ENCODE measurements around the gene FBXO5. TPM values are rescaled to one million over a fixed set of nuclear protein-coding genes. Genes with fewer than 3 reads are reported as not detected.

Gene FBXO5
- total and polyA plus RNA-seq, 9 of the 15 experiments (the other 6 are each of a cell fraction or from before 2014, with no cell fraction given), result 17.8 to 89.3 (median 62.9) TPM

- 0 out of 2 replicates have a peak, but pooled peaks have one; percentile 33 for TF ChIP-seq C11orf30 (IDR thresholded peaks at IDR 0.05; ENCODE audit: low read depth)
- TF ChIP-seq ZNF561 (CRISPR knock-in tag; conservative IDR thresholded peaks at IDR 0.05), result no peak
- TF ChIP-seq RBM34 (IDR thresholded peaks at IDR 0.05; ENCODE audit: borderline replicate concordance, insufficient read depth, low read length), result no peak
- TF ChIP-seq CBFA2T3 (IDR thresholded peaks at IDR 0.05), result 0 out of 2 replicates have a peak, but pooled peaks have one; percentile 6
- no peak for TF ChIP-seq KAT8 (IDR thresholded peaks at IDR 0.05; ENCODE audit: low read depth)
- TF ChIP-seq GTF2A2 (tag; IDR thresholded peaks at IDR 0.05), result no peak
- 0 out of 2 replicates have a peak, but pooled peaks have one; percentile 39 for TF ChIP-seq MTA3 (IDR thresholded peaks at IDR 0.05; ENCODE audit: borderline replicate concordance)
- TF ChIP-seq NR2C1 (IDR thresholded peaks at IDR 0.05), result peak; percentile 52
- no peak; the same call in none of the 2 replicates for TF ChIP-seq NR2C1 (tag; IDR thresholded peaks at IDR 0.05)
- no peak for TF ChIP-seq FUS (optimal IDR thresholded peaks at IDR 0.05; ENCODE audit: low read depth, low read length)
- 0 out of 2 replicates have a peak, but pooled peaks have one; percentile 62 for TF ChIP-seq E2F3 (CRISPR knock-in tag; IDR thresholded peaks at IDR 0.05)
- no peak for TF ChIP-seq REST (IDR thresholded peaks at IDR 0.05; ENCODE audit: borderline replicate concordance)
- TF ChIP-seq REST (CRISPR knock-in tag; IDR thresholded peaks at IDR 0.05; ENCODE audit: low read depth), result no peak
- TF ChIP-seq TOE1 (IDR thresholded peaks at IDR 0.05; ENCODE audit: borderline replicate concordance), result 0 out of 2 replicates have a peak, but pooled peaks have one; percentile 21
- TF ChIP-seq TOE1 (CRISPR knock-in tag; IDR thresholded peaks at IDR 0.05; ENCODE audit: borderline replicate concordance, low read depth), result no peak
- TF ChIP-seq ZNF655 (CRISPR knock-in tag; IDR thresholded peaks at IDR 0.05), result no peak
- no peak for TF ChIP-seq MAFK (IDR thresholded peaks at IDR 0.05; ENCODE audit: low read length)
- TF ChIP-seq ZSCAN29 (IDR thresholded peaks at IDR 0.05), result peak; percentile 21; the same call in 1 of the 2 replicates
- TF ChIP-seq MED1 (CRISPR knock-in tag; IDR thresholded peaks at IDR 0.05; ENCODE audit: borderline replicate concordance), result no peak
- TF ChIP-seq ZNF134 (CRISPR knock-in tag; conservative IDR thresholded peaks at IDR 0.05), result 0 out of 2 replicates have a peak, but pooled peaks have one; percentile 33
- TF ChIP-seq ZNF79 (CRISPR knock-in tag; IDR thresholded peaks at IDR 0.05; ENCODE audit: low read depth), result peak; percentile 10; the same call in 1 of the 2 replicates
Observed at GRCh38 chr6:153002613-153003365, 19.9 kb upstream of the FBXO5 start, which contains the start of gene MTRF1L (continued).
